Neural progenitor cell (in vitro differentiated cells): Measurements from ENCODE around the gene IQSEC1. TPM values are rescaled to one million over a fixed set of nuclear protein-coding genes. Genes with fewer than 3 reads are reported as not detected.

Experiments
- DNase-seq: peaks from one replicate; pipeline ENCODE4 v3.0.0-alpha.2; 2016; ENCODE audit warnings: low spot score
- H2AFZ ChIP-seq: fragments of 200-600 bp; sonication (generic); replicated peaks from 2 replicates; pipeline ENCODE4 v1.6.1; 2016; ENCODE audit warnings: antibody characterized with exemption
- H3F3A ChIP-seq: fragments of 200-600 bp; sonication (generic); 2 replicates; pipeline ENCODE4 v1.6.1; 2016; ENCODE audit warnings: antibody characterized with exemption, low read depth
- H3K27ac ChIP-seq: fragments of 200-600 bp; sonication (generic); 2 replicates; pipeline ENCODE4 v1.5.1; 2016; ENCODE audit warnings: mild to moderate bottlenecking
- H3K27me3 ChIP-seq: fragments of 200-600 bp; sonication (generic); 2 replicates; pipeline ENCODE4 v1.6.1; 2016; ENCODE audit warnings: mild to moderate bottlenecking, moderate library complexity
- H3K36me3 ChIP-seq: fragments of 200-600 bp; sonication (generic); 2 replicates; pipeline ENCODE4 v1.5.1; 2016
- H3K4me1 ChIP-seq: fragments of 200-600 bp; sonication (generic); 2 replicates; pipeline ENCODE4 v1.6.1; 2016; ENCODE audit warnings: mixed run types
- H3K4me2 ChIP-seq: fragments of 200-600 bp; sonication (generic); 2 replicates; pipeline ENCODE4 v1.6.1; 2016
- H3K4me3 ChIP-seq: fragments of 200-600 bp; sonication (generic); 2 replicates; pipeline ENCODE4 v1.5.1; 2016
- H3K79me2 ChIP-seq: fragments of 200-600 bp; sonication (generic); 2 replicates; pipeline ENCODE4 v1.6.1; 2016; ENCODE audit warnings: low read depth
- H3K9ac ChIP-seq: fragments of 200-600 bp; sonication (generic); 2 replicates; pipeline ENCODE4 v1.6.1; 2016
- H3K9me3 ChIP-seq: fragments of 200-600 bp; sonication (generic); 2 replicates; pipeline ENCODE4 v1.5.1; 2016; ENCODE audit warnings: low read depth
- H4K20me1 ChIP-seq: fragments of 200-600 bp; sonication (generic); 2 replicates; pipeline ENCODE4 v1.6.1; 2016; ENCODE audit warnings: low read depth
- H3K27ac Mint-ChIP-seq: 3 replicates; pipeline ENCODE4 v1.8.0; 2021; ENCODE audit warnings: mixed read lengths
- H3K27me3 Mint-ChIP-seq: 2 replicates; pipeline ENCODE4 v1.8.0; 2022; ENCODE audit warnings: low read depth, mild to moderate bottlenecking, inconsistent platforms, moderate library complexity, mixed read lengths; ENCODE audit not compliant: insufficient read depth
- H3K36me3 Mint-ChIP-seq: 3 replicates; pipeline ENCODE4 v1.8.0; 2021; ENCODE audit warnings: mixed read lengths
- H3K4me1 Mint-ChIP-seq: 3 replicates; pipeline ENCODE4 v1.8.0; 2021; ENCODE audit warnings: mixed read lengths
- H3K4me3 Mint-ChIP-seq: 3 replicates; pipeline ENCODE4 v1.8.0; 2021; ENCODE audit warnings: mild to moderate bottlenecking, moderate library complexity, mixed read lengths
- H3K9me3 Mint-ChIP-seq: 3 replicates; pipeline ENCODE4 v1.8.0; 2020; ENCODE audit warnings: mixed read lengths
- EZH2 ChIP-seq: fragments of 200-600 bp; sonication (generic); IDR thresholded peaks from 2 replicates; pipeline ENCODE4 v1.6.1; 2017; ENCODE audit warnings: antibody characterized with exemption, mild to moderate bottlenecking, moderate library complexity
- EZH2phosphoT487 ChIP-seq: fragments of 200-600 bp; sonication (generic); IDR thresholded peaks from 2 replicates; pipeline ENCODE4 v1.6.1; 2017; ENCODE audit warnings: antibody characterized with exemption
- total RNA-seq: library from RNA; depleted of rRNA; stranded (reverse); fragments of >200 nt; gene quantifications from 2 replicates; pipeline ENCODE4 v1.2.3, GENCODE V29; 2015; ENCODE audit warnings: low replicate concordance
- TF ChIP-seq, protein P1 (sequence below): fragments of 200-600 bp; sonication (generic); IDR thresholded peaks from 2 replicates; pipeline ENCODE4 v1.5.1; 2017; ENCODE audit warnings: antibody characterized with exemption, mild to moderate bottlenecking

Gene IQSEC1
- total RNA-seq, 1 donor from 2014 or later: 8.9 TPM

DNA sequence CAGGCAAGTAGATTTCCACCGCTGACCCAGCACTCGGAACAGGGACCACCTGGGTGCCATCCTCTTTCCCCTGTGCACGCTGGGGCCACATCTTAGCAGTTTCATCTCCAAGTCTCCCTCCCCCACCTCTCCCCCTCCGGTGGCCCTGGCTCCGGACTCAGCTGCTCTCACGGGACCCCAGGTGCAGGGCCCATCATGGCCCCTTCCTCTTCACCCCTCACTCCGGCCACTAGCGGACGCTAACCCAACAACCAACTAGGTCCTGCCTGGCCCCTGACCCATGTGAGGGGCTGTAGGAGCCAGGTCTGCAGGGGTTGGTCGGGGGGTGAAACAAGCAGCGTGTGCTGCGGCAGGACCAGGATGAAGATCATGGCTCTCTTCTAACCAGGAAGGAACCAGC, 31.3 kb upstream of the IQSEC1 start:
- Histone ChIP-seq H3K79me2 (no peaks in the 10 kb centered on the region), H3F3A (no peaks in the 10 kb centered on the region), H3K9me3 (no peaks in the 10 kb centered on the region), H3K4me1 (no peaks in the 10 kb centered on the region), H3K9ac (no peak overlapping the region), H3K27me3 (no peaks in the 10 kb centered on the region), H3K27ac (no peak overlapping the region), H3K4me3 (no peak overlapping the region), H4K20me1 (no peaks in the 10 kb centered on the region), H3K36me3 (no peaks in the 10 kb centered on the region), H3K4me2 (no peak overlapping the region), H2AFZ (no peak overlapping the region)
- Mint-ChIP-seq H3K27ac (no peak overlapping the region), H3K27me3 (peaks cover 12% of the 10 kb centered on the region), H3K4me1 (peaks cover 18% of the 10 kb centered on the region), H3K4me3 (no peak overlapping the region), H3K36me3 (no peaks in the 10 kb centered on the region), H3K9me3 (no peaks in the 10 kb centered on the region)
- no peak for DNase-seq
- TF ChIP-seq EZH2phosphoT487 (no peak), EZH2 (no peak)
- TF ChIP-seq, protein P1, sequence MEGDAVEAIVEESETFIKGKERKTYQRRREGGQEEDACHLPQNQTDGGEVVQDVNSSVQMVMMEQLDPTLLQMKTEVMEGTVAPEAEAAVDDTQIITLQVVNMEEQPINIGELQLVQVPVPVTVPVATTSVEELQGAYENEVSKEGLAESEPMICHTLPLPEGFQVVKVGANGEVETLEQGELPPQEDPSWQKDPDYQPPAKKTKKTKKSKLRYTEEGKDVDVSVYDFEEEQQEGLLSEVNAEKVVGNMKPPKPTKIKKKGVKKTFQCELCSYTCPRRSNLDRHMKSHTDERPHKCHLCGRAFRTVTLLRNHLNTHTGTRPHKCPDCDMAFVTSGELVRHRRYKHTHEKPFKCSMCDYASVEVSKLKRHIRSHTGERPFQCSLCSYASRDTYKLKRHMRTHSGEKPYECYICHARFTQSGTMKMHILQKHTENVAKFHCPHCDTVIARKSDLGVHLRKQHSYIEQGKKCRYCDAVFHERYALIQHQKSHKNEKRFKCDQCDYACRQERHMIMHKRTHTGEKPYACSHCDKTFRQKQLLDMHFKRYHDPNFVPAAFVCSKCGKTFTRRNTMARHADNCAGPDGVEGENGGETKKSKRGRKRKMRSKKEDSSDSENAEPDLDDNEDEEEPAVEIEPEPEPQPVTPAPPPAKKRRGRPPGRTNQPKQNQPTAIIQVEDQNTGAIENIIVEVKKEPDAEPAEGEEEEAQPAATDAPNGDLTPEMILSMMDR: no peak

GRCh38 chr3:13103416-13104058, 30.3 kb upstream of the IQSEC1 start:
- peaks cover 22% of the 10 kb centered on the region for H3K4me1 Mint-ChIP-seq
- no peak overlapping the region for H3K4me2 ChIP-seq

GRCh38 chr3:13102386-13103345, 29.4 kb upstream of the IQSEC1 start:
- TF ChIP-seq, protein P1: no peak
- H3K4me1 ChIP-seq: no peaks in the 10 kb centered on the region
- H3K4me3 Mint-ChIP-seq: no peak overlapping the region
- no peaks in the 10 kb centered on the region for H3K79me2 ChIP-seq
- H3F3A ChIP-seq: no peaks in the 10 kb centered on the region
- peaks cover 22% of the 10 kb centered on the region for H3K4me1 Mint-ChIP-seq
- no peaks in the 10 kb centered on the region for H4K20me1 ChIP-seq
- no peak for DNase-seq
- no peak overlapping the region for H3K4me2 ChIP-seq
- no peaks in the 10 kb centered on the region for H3K9me3 ChIP-seq
- H3K36me3 ChIP-seq: no peaks in the 10 kb centered on the region
- H3K27me3 ChIP-seq: no peaks in the 10 kb centered on the region
- H3K27me3 Mint-ChIP-seq: peaks cover 7% of the 10 kb centered on the region
- H3K9me3 Mint-ChIP-seq: no peaks in the 10 kb centered on the region
- no peaks in the 10 kb centered on the region for H3K36me3 Mint-ChIP-seq
- H2AFZ ChIP-seq: no peak overlapping the region
- H3K27ac ChIP-seq: no peak overlapping the region
- no peak overlapping the region for H3K27ac Mint-ChIP-seq
- no peak overlapping the region for H3K4me3 ChIP-seq
- no peak overlapping the region for H3K9ac ChIP-seq

More at GRCh38 chr3:13103416-13104058, 30.3 kb upstream of the IQSEC1 start:
- no peak for TF ChIP-seq EZH2phosphoT487
- TF ChIP-seq, protein P1: no peak
- no peak for TF ChIP-seq EZH2
- Histone ChIP-seq H3K27ac (no peak overlapping the region), H3K9me3 (no peaks in the 10 kb centered on the region), H3K36me3 (no peaks in the 10 kb centered on the region), H3F3A (no peaks in the 10 kb centered on the region), H3K9ac (no peak overlapping the region), H4K20me1 (no peaks in the 10 kb centered on the region), H3K79me2 (no peaks in the 10 kb centered on the region), H3K4me3 (no peak overlapping the region), H3K4me1 (no peaks in the 10 kb centered on the region), H3K27me3 (no peaks in the 10 kb centered on the region), H2AFZ (no peak overlapping the region)
- no peak overlapping the region for H3K27ac Mint-ChIP-seq
- DNase-seq: no peak
- H3K4me3 Mint-ChIP-seq: no peak overlapping the region
- H3K9me3 Mint-ChIP-seq: no peaks in the 10 kb centered on the region
- H3K36me3 Mint-ChIP-seq: no peaks in the 10 kb centered on the region
- peaks cover 10% of the 10 kb centered on the region for H3K27me3 Mint-ChIP-seq
